Neural cell (in vitro differentiated cells): ENCODE data around the gene YBX2. TPM values are rescaled to one million over a fixed set of nuclear protein-coding genes. Genes with fewer than 3 reads are reported as not detected.
"Not testable (repeated sequence)": the region's sequence is repeated elsewhere in the genome, so short reads cannot be mapped to it uniquely, and the experiment has no call there.

Experiments
- H2AFZ ChIP-seq: fragments of 200-600, 300-800 bp; sonication (generic), shearing (Covaris generic); 2 replicates; pipeline ENCODE4 v1.6.0; 2014; ENCODE audit warnings: low read depth, mild to moderate bottlenecking, antibody characterized with exemption, low read length, moderate library complexity
- H3F3A ChIP-seq: fragments of 200-600 bp; shearing (Covaris generic); 2 replicates; pipeline ENCODE4 v1.6.1; 2016; ENCODE audit warnings: mild to moderate bottlenecking, moderate library complexity, mixed read lengths, antibody characterized with exemption, low read length; ENCODE audit not compliant: insufficient read depth, poor library complexity, severe bottlenecking
- H3K27ac ChIP-seq: fragments of 200-600, 300-800 bp; sonication (generic), shearing (Covaris generic); 2 replicates; pipeline ENCODE4 v1.5.1; 2014; ENCODE audit warnings: mild to moderate bottlenecking, low read length, moderate library complexity
- H3K27me3 ChIP-seq: fragments of 300-800, 200-600 bp; sonication (generic), shearing (Covaris generic); 2 replicates; pipeline ENCODE4 v1.6.0; 2014; ENCODE audit warnings: mild to moderate bottlenecking, low read depth, low read length, moderate library complexity; ENCODE audit not compliant: insufficient read depth
- H3K36me3 ChIP-seq: fragments of 300-800, 200-600 bp; sonication (generic), shearing (Covaris generic); 2 replicates; pipeline ENCODE4 v1.5.1; 2014; ENCODE audit warnings: mild to moderate bottlenecking, antibody characterized with exemption, low read length, moderate library complexity; ENCODE audit not compliant: insufficient read depth
- H3K4me2 ChIP-seq: fragments of 300-800, 200-600 bp; sonication (generic), shearing (Covaris generic); 2 replicates; pipeline ENCODE4 v1.6.0; 2014; ENCODE audit warnings: mild to moderate bottlenecking, low read length
- H3K4me3 ChIP-seq: fragments of 300-800, 200-600 bp; sonication (generic), shearing (Covaris generic); 2 replicates; pipeline ENCODE4 v1.5.1; 2014; ENCODE audit warnings: mild to moderate bottlenecking, low read length, moderate library complexity
- H3K79me2 ChIP-seq: fragments of 200-600 bp; shearing (Covaris generic); replicated peaks from 2 replicates; pipeline ENCODE4 v1.6.0; 2014; ENCODE audit warnings: mild to moderate bottlenecking, low read length, moderate library complexity; ENCODE audit not compliant: insufficient read depth
- H3K9ac ChIP-seq: fragments of 300-800, 200-600 bp; sonication (generic), shearing (Covaris generic); 2 replicates; pipeline ENCODE4 v1.6.1; 2016; ENCODE audit warnings: mild to moderate bottlenecking, low read length, mixed read lengths
- H3K9me2 ChIP-seq: fragments of 200-600 bp; shearing (Covaris generic); 2 replicates; pipeline ENCODE4 v1.6.1; 2016; ENCODE audit warnings: mild to moderate bottlenecking, low read length, mixed read lengths; ENCODE audit not compliant: insufficient read depth
- H3K9me3 ChIP-seq: fragments of 200-600, 300-800 bp; sonication (generic), shearing (Covaris generic); 2 replicates; pipeline ENCODE4 v1.6.1; 2016; ENCODE audit warnings: mild to moderate bottlenecking, mixed run types, low read length, moderate library complexity, mixed read lengths
- H4K20me1 ChIP-seq: fragments of 200-600 bp; shearing (Covaris generic); 2 replicates; pipeline ENCODE4 v1.6.1; 2016; ENCODE audit warnings: mild to moderate bottlenecking, mixed run types; ENCODE audit not compliant: insufficient read depth
- CTCF ChIP-seq: fragments of 450-650 bp; IDR thresholded peaks from 2 replicates; pipeline ENCODE4 v1.5.1; 2014; ENCODE audit warnings: antibody characterized with exemption, mild to moderate bottlenecking, moderate library complexity; ENCODE audit not compliant: poor library complexity, severe bottlenecking
- EP300 ChIP-seq: fragments of 450-650 bp; conservative IDR thresholded peaks from 2 replicates; pipeline ENCODE4 v1.6.1; 2014; ENCODE audit warnings: antibody characterized with exemption, mild to moderate bottlenecking, moderate library complexity; ENCODE audit not compliant: poor library complexity, severe bottlenecking
- EZH2 ChIP-seq: fragments of 200-600, 300-800 bp; shearing (Covaris generic), sonication (generic); IDR thresholded peaks from 2 replicates; pipeline ENCODE4 v1.6.1; 2014; ENCODE audit warnings: antibody characterized with exemption, low read length, borderline replicate concordance, mild to moderate bottlenecking; ENCODE audit not compliant: insufficient read depth, poor library complexity, severe bottlenecking
- RAD21 ChIP-seq: fragments of 450-650 bp; conservative IDR thresholded peaks from 2 replicates; pipeline ENCODE4 v1.6.1; 2014; ENCODE audit warnings: antibody characterized with exemption, mild to moderate bottlenecking, moderate library complexity
- REST ChIP-seq: IDR thresholded peaks from 2 replicates; pipeline ENCODE4 v1.6.1; 2012; ENCODE audit warnings: borderline replicate concordance
- SMC3 ChIP-seq: fragments of 450-650 bp; conservative IDR thresholded peaks from 2 replicates; pipeline ENCODE4 v1.6.1; 2014; ENCODE audit warnings: antibody characterized with exemption, mild to moderate bottlenecking, moderate library complexity; ENCODE audit not compliant: poor library complexity
- TAF1 ChIP-seq: IDR thresholded peaks from 2 replicates; pipeline ENCODE4 v1.6.1; 2012; ENCODE audit warnings: low read depth
- polyA plus RNA-seq: library from polyadenylated mRNA; depleted of rRNA; stranded (reverse); fragments of >200 nt; gene quantifications from 2 replicates; pipeline ENCODE4 v1.2.3, GENCODE V29; 2014

The YBX2 gene
- polyA plus RNA-seq, 1 donor from 2014 or later, result 2.1 TPM

- no peaks in the 10 kb centered on the region for H3K27me3 ChIP-seq
- TF ChIP-seq REST (no peak), SMC3 (no peak), EZH2 (no peak), RAD21 (no peak), TAF1 (no peak), CTCF (no peak), EP300 (no peak)
- no peak within 1 kb of the TSS for H2AFZ ChIP-seq
- no peaks in the 10 kb centered on the region for H3K9me3 ChIP-seq
- no peak within 1 kb of the TSS for H3K4me2 ChIP-seq
- H3K79me2 ChIP-seq, result no peaks in the 10 kb centered on the region
- no peak within 1 kb of the TSS for H3K27ac ChIP-seq
- H3K9ac ChIP-seq, result no peak within 1 kb of the TSS
- H3K36me3 ChIP-seq, result no peaks in the 10 kb centered on the region
- no peaks in the 10 kb centered on the region for H3K9me2 ChIP-seq
- H3K4me3 ChIP-seq, result no peak within 1 kb of the TSS
- H4K20me1 ChIP-seq, result no peaks in the 10 kb centered on the region
- no peaks in the 10 kb centered on the region for H3F3A ChIP-seq
These were observed 42.1 kb upstream of the YBX2 start, which contains the start of gene ACAP1 for GRCh38 chr17:7336240-7337175. ACAP1 (plus strand) TSS chr17:7336529; CDS start chr17:7336735, 206 bp downstream.

GRCh38 chr17:7335765-7336164 is 41.3 kb upstream of the YBX2 start:
- H3K27ac ChIP-seq, H4K20me1 ChIP-seq, H3K9me2 ChIP-seq, H3K4me3 ChIP-seq, H3K9ac ChIP-seq, H3K27me3 ChIP-seq, H3F3A ChIP-seq, H2AFZ ChIP-seq, H3K4me2 ChIP-seq, H3K36me3 ChIP-seq, H3K9me3 ChIP-seq, H3K79me2 ChIP-seq: not testable (repeated sequence)
